Endothelial cell of umbilical vein (primary cell): ENCODE measurements around the gene IGFBP4. TPM values are rescaled to one million over a fixed set of nuclear protein-coding genes. Genes with fewer than 3 reads are reported as not detected.

Source experiments
- BruUV-seq: library from RNA; stranded (reverse); fragments of 400-500 nt; replicated peaks from 2 replicates; lab custom pipeline; 2021; lab: Mats Ljungman, UMichigan
- CTCF ChIA-PET: fragments of 300-600, 350-600 bp; sonication (Branson Sonifier 250); formaldehyde crosslinking; loops from one replicate; lab custom pipeline; 2021; ENCODE audit warnings: antibody characterized with exemption, inconsistent platforms; lab: Charles Lee
- POLR2A ChIA-PET: fragments of 300-600, 350-600 bp; sonication (Branson Sonifier 250); formaldehyde crosslinking; loops from one replicate; lab custom pipeline; 2021; ENCODE audit warnings: antibody characterized with exemption, inconsistent platforms; lab: Charles Lee
- DNase-seq: peaks from one replicate; pipeline ENCODE4 v3.0.0-alpha.2; 2011; ENCODE audit warnings: low read depth, low spot score
- FAIRE-seq: peaks from 2 replicates; lab custom pipeline; 2011; peaks lifted over from hg19 to GRCh38; lab: Jason Lieb, UNC
- H2AFZ ChIP-seq: 2 replicates; pipeline ENCODE4 v1.6.0; 2012; ENCODE audit warnings: low read depth, low read length, control low read depth, inconsistent platforms
- H3K27ac ChIP-seq: 2 replicates; pipeline ENCODE4 v1.5.1; 2011; ENCODE audit warnings: low read depth, mild to moderate bottlenecking, control low read depth, low read length, moderate library complexity; ENCODE audit not compliant: insufficient read depth
- H3K27me3 ChIP-seq, 2 experiments: 2 replicates each; pipeline versions ENCODE4 v1.6.0 to v1.6.1; 2011; ENCODE audit warnings: low read length in 2 of 2, mixed read lengths in 1 of 2; ENCODE audit not compliant: control insufficient read depth in 2 of 2, insufficient read depth in 2 of 2
- H3K36me3 ChIP-seq, 2 experiments: 2 replicates in 1 of 2; 3 replicates in 1 of 2; pipeline ENCODE4 v1.5.1; 2011; ENCODE audit warnings: low read length in 2 of 2, mild to moderate bottlenecking in 1 of 2, moderate library complexity in 1 of 2; ENCODE audit not compliant: control insufficient read depth in 2 of 2, insufficient read depth in 2 of 2; ENCODE audit errors: extremely low read depth in 1 of 2
- H3K4me1 ChIP-seq: 3 replicates; pipeline ENCODE4 v1.5.1; 2011; ENCODE audit warnings: mild to moderate bottlenecking, low read length; ENCODE audit not compliant: control insufficient read depth, insufficient read depth; ENCODE audit errors: extremely low read depth
- H3K4me2 ChIP-seq: 2 replicates; pipeline ENCODE4 v1.6.1; 2011; ENCODE audit warnings: low read length, control low read depth, mixed read lengths; ENCODE audit not compliant: insufficient read depth
- H3K4me3 ChIP-seq, 3 experiments: fragments of 200-600 bp in 1 of 3; sonication (generic), shearing (Covaris generic) in 1 of 3; replicated peaks in 1 of 3; 2 replicates each; pipeline ENCODE4 v1.5.1; 2011 to 2016; ENCODE audit warnings: control low read depth in 3 of 3, low read length in 3 of 3, mild to moderate bottlenecking in 2 of 3, inconsistent platforms in 1 of 3, low read depth in 1 of 3, moderate library complexity in 1 of 3; ENCODE audit not compliant: insufficient read depth in 1 of 3
- H3K79me2 ChIP-seq: 2 replicates; pipeline ENCODE4 v1.6.0; 2012; ENCODE audit warnings: low read length, inconsistent platforms; ENCODE audit not compliant: control insufficient read depth, insufficient read depth
- H3K9ac ChIP-seq: replicated peaks from 2 replicates; pipeline ENCODE3; 2011; ENCODE audit warnings: low read length, control low read depth; ENCODE audit not compliant: insufficient read depth; ENCODE audit errors: extremely low read depth
- H3K9me1 ChIP-seq: replicated peaks from 3 replicates; pipeline ENCODE4 v1.6.0; 2011; ENCODE audit warnings: mild to moderate bottlenecking, low read length; ENCODE audit not compliant: control insufficient read depth, insufficient read depth; ENCODE audit errors: extremely low read depth
- H3K9me3 ChIP-seq: replicated peaks from 2 replicates; pipeline ENCODE4 v1.5.1; 2012; ENCODE audit warnings: low read length, inconsistent platforms; ENCODE audit not compliant: control insufficient read depth, insufficient read depth
- H4K20me1 ChIP-seq: replicated peaks from 2 replicates; pipeline ENCODE3; 2011; ENCODE audit warnings: mild to moderate bottlenecking, low read length; ENCODE audit not compliant: control insufficient read depth, insufficient read depth; ENCODE audit errors: extremely low read depth
- CTCF ChIP-seq, 2 donors: IDR thresholded peaks; 1 replicate in 1 of 2; 2 replicates in 1 of 2; pipeline ENCODE4 v1.5.1; 2011; ENCODE audit warnings: low read length in 2 of 2, mild to moderate bottlenecking in 2 of 2, moderate library complexity in 2 of 2, control low read depth in 1 of 2, inconsistent platforms in 1 of 2, low read depth in 1 of 2; ENCODE audit not compliant: insufficient read depth in 1 of 2; ENCODE audit errors: extremely low read depth in 1 of 2
- EZH2 ChIP-seq: IDR thresholded peaks from 2 replicates; pipeline ENCODE4 v1.6.1; 2012; ENCODE audit warnings: borderline replicate concordance, low read depth, mild to moderate bottlenecking, moderate library complexity, low read length, inconsistent platforms; ENCODE audit not compliant: severe bottlenecking
- FOS ChIP-seq: IDR thresholded peaks from 2 replicates; pipeline ENCODE4 v1.6.1; 2011; ENCODE audit warnings: mild to moderate bottlenecking, low read length, moderate library complexity, borderline replicate concordance; ENCODE audit not compliant: insufficient read depth
- MAX ChIP-seq: IDR thresholded peaks from 2 replicates; pipeline ENCODE4 v1.6.1; 2011; ENCODE audit not compliant: insufficient read depth, insufficient read length
- MYC ChIP-seq: IDR thresholded peaks from one replicate; pipeline ENCODE4 v1.6.1; 2011; ENCODE audit warnings: mild to moderate bottlenecking, low read depth, low read length
- POLR2AphosphoS5 ChIP-seq: IDR thresholded peaks from 2 replicates; pipeline ENCODE4 v1.6.1; 2012; ENCODE audit warnings: low read depth, mild to moderate bottlenecking, control low read depth, low read length, moderate library complexity; ENCODE audit not compliant: insufficient read depth
- dilution Hi-C: fragments of 300-500 bp; cut with MboI; formaldehyde crosslinking; loops from one replicate; pipeline ENCODE4 v1.15.0; 2019; ENCODE audit warnings: low sequenced_read_pairs; ENCODE audit not compliant: extremely low pct_ligation_motif_present
- intact Hi-C: fragments of 100-400 bp; cut with micrococcal nuclease; formaldehyde crosslinking; loops from one replicate; pipeline ENCODE4 v1.10.0; 2022
- polyA plus RNA-seq, 4 experiments: library from polyadenylated mRNA; depleted of rRNA in 3 of 4; stranded (reverse) in 3 of 4; unstranded in 1 of 4; fragments of >200 nt; gene quantifications; 2 replicates each; pipeline versions ENCODE4 v1.2.1 to v1.2.3, GENCODE V29; 2011 to 2012; ENCODE audit warnings: missing spikeins in 1 of 4
- total RNA-seq: library from RNA; stranded (reverse); gene quantifications from 2 replicates; pipeline ENCODE4 v1.2.3, GENCODE V29; 2021

Gene IGFBP4
- total and polyA plus RNA-seq, 2 donors (not counting 3 experiments of a cell fraction or from before 2014, with no cell fraction given): 377 to 618 TPM

GRCh38 chr17:40501499-40501911 is 58.3 kb downstream of the IGFBP4 start, which contains the start of gene TNS4:
Gene TNS4, minus strand, starts transcription at chr17:40501623. Its CDS starts 5,198 bp downstream, at chr17:40496425.
- H3K9me3 ChIP-seq: no peaks in the 10 kb centered on the region
- ChIA-PET POLR2A (no interaction called here), CTCF (interaction anchor here (1.0 to 1.9 kb wide), 4 partner anchors 15 to 58 kb away, joined by 3 to 8 read pairs (median 3); no protein-coding TSS in a partner anchor)
- TF ChIP-seq MAX (no peak), POLR2AphosphoS5 (no peak), CTCF (IDR thresholded peaks at IDR 0.05; ENCODE audit: extremely low read depth in 1 of 2, insufficient read depth in 1 of 2, low read depth in 1 of 2, low read length in 2 of 2) (no peak), FOS (no peak), EZH2 (no peak), MYC (no peak)
- H3K27me3 ChIP-seq: peaks cover 0 to 10% of the 10 kb centered on the region in 2 experiments
- H3K9ac ChIP-seq: no peak within 1 kb of the TSS
- no peaks in the 10 kb centered on the region for H3K9me1 ChIP-seq
- H3K79me2 ChIP-seq: no peaks in the 10 kb centered on the region
- H3K36me3 ChIP-seq: no peaks in the 10 kb centered on the region
- intact Hi-C loops (no loop called here), dilution Hi-C loops (no loop called here)
- DNase-seq: no peak
- H3K4me1 ChIP-seq: peaks cover 7% of the 10 kb centered on the region
- H2AFZ ChIP-seq: no peak within 1 kb of the TSS
- H3K4me3 ChIP-seq: no peak within 1 kb of the TSS
- no peak for FAIRE-seq
- no TSS peak for BruUV-seq
- no peak within 1 kb of the TSS for H3K4me2 ChIP-seq
- no peak within 1 kb of the TSS for H3K27ac ChIP-seq
- H4K20me1 ChIP-seq: no peaks in the 10 kb centered on the region
